Measurements from ENCODE around the gene PHF21B. TPM values are rescaled to one million over a fixed set of nuclear protein-coding genes. Genes with fewer than 3 reads are reported as not detected.

The PHF21B gene
- total and polyA plus RNA-seq, 2 experiments from 2014 or later, result 20.6 to 149 TPM

DNA sequence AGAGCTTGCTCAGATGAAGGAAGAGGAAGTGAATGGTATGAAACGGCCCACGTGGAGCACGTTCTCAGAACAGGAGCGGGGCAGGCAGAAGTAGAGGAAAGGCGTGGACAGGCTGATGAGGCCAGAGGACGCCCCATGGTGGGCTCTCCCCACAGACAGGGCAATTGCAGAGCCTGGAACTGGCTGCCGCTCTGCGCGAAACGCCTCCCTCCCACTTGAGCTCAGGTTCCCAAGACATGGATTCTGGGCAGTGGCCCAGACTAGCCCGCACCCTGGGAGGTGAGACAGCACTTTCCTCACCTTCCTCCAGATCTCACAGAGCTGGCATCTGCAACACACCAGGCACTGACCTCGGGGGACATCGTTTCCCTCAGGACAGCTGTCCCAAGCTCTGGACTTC lies 117.6 kb downstream of the PHF21B start (continued):
- TF ChIP-seq, protein P1, sequence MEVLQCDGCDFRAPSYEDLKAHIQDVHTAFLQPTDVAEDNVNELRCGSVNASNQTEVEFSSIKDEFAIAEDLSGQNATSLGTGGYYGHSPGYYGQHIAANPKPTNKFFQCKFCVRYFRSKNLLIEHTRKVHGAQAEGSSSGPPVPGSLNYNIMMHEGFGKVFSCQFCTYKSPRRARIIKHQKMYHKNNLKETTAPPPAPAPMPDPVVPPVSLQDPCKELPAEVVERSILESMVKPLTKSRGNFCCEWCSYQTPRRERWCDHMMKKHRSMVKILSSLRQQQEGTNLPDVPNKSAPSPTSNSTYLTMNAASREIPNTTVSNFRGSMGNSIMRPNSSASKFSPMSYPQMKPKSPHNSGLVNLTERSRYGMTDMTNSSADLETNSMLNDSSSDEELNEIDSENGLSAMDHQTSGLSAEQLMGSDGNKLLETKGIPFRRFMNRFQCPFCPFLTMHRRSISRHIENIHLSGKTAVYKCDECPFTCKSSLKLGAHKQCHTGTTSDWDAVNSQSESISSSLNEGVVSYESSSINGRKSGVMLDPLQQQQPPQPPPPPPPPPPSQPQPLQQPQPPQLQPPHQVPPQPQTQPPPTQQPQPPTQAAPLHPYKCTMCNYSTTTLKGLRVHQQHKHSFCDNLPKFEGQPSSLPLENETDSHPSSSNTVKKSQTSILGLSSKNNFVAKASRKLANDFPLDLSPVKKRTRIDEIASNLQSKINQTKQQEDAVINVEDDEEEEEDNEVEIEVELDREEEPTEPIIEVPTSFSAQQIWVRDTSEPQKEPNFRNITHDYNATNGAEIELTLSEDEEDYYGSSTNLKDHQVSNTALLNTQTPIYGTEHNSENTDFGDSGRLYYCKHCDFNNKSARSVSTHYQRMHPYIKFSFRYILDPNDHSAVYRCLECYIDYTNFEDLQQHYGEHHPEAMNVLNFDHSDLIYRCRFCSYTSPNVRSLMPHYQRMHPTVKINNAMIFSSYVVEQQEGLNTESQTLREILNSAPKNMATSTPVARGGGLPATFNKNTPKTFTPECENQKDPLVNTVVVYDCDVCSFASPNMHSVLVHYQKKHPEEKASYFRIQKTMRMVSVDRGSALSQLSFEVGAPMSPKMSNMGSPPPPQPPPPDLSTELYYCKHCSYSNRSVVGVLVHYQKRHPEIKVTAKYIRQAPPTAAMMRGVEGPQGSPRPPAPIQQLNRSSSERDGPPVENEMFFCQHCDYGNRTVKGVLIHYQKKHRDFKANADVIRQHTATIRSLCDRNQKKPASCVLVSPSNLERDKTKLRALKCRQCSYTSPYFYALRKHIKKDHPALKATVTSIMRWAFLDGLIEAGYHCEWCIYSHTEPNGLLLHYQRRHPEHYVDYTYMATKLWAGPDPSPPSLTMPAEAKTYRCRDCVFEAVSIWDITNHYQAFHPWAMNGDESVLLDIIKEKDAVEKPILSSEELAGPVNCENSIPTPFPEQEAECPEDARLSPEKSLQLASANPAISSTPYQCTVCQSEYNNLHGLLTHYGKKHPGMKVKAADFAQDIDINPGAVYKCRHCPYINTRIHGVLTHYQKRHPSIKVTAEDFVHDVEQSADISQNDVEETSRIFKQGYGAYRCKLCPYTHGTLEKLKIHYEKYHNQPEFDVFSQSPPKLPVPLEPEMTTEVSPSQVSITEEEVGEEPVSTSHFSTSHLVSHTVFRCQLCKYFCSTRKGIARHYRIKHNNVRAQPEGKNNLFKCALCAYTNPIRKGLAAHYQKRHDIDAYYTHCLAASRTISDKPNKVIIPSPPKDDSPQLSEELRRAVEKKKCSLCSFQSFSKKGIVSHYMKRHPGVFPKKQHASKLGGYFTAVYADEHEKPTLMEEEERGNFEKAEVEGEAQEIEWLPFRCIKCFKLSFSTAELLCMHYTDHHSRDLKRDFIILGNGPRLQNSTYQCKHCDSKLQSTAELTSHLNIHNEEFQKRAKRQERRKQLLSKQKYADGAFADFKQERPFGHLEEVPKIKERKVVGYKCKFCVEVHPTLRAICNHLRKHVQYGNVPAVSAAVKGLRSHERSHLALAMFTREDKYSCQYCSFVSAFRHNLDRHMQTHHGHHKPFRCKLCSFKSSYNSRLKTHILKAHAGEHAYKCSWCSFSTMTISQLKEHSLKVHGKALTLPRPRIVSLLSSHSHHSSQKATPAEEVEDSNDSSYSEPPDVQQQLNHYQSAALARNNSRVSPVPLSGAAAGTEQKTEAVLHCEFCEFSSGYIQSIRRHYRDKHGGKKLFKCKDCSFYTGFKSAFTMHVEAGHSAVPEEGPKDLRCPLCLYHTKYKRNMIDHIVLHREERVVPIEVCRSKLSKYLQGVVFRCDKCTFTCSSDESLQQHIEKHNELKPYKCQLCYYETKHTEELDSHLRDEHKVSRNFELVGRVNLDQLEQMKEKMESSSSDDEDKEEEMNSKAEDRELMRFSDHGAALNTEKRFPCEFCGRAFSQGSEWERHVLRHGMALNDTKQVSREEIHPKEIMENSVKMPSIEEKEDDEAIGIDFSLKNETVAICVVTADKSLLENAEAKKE (CRISPR knock-in tag; IDR thresholded peaks at IDR 0.05), result no peak
- TF ChIP-seq ETS1 (IDR thresholded peaks at IDR 0.05) (no peak), POLR2AphosphoS5 (IDR thresholded peaks at IDR 0.05; ENCODE audit: low read depth) (no peak), CREB1 (CRISPR knock-in tag; IDR thresholded peaks at IDR 0.05; ENCODE audit: low read depth) (no peak)

DNA sequence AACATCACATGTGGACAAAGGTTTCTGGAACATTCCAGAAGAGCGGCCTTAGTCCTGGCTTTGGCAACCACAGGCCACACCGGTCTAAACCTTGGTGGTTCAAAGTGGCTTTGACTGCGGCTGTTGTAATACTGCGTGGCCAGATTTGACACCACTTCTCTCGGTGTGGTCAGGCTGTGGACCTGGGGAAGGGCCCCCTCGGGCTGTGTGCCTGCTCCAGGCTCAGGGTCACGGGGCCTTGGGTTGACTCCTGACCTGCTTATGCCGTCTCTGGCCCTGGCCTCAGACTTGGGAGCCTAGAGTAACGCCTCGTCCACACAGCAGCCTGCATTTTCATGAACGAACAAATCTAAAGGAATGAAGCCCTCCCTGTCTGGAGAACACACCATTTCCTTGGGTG lies 118.0 kb downstream of the PHF21B start:
- no peaks in the 10 kb centered on the region for H3K9me2 ChIP-seq (ENCODE audit: insufficient read depth)
- DNase-seq (ENCODE audit: low spot score), result no peak
- TF ChIP-seq NANOG (IDR thresholded peaks at IDR 0.05; ENCODE audit: borderline replicate concordance) (no peak), ETS1 (IDR thresholded peaks at IDR 0.05) (no peak), POLR2AphosphoS5 (IDR thresholded peaks at IDR 0.05; ENCODE audit: low read depth) (no peak), EZH2 (IDR thresholded peaks at IDR 0.05; ENCODE audit: low read depth, unreplicated experiment) (no peak), ZNF331 (CRISPR knock-in tag; IDR thresholded peaks at IDR 0.05; ENCODE audit: low read depth) (no peak), CREB1 (CRISPR knock-in tag; IDR thresholded peaks at IDR 0.05; ENCODE audit: low read depth) (no peak)
- TF ChIP-seq, protein P1 (CRISPR knock-in tag; IDR thresholded peaks at IDR 0.05), result no peak

More for the DNA sequence above, 118.0 kb downstream of the PHF21B start:
- Mint-ChIP-seq H3K27ac (no peak overlapping the region), H3K36me3 (ENCODE audit: low read depth) (peaks cover 23% of the 10 kb centered on the region), H3K9me3 (no peaks in the 10 kb centered on the region), H3K27me3 (ENCODE audit: insufficient read depth, low read depth, poor library complexity) (peaks cover 14% of the 10 kb centered on the region), H3K4me1 (peaks cover 15% of the 10 kb centered on the region), H3K4me3 (no peak overlapping the region)
- no peak overlapping the region for H3K27ac ChIP-seq (ENCODE audit: low read depth)
- no peak for ATAC-seq
- H3K4me3 ChIP-seq, result no peak overlapping the region
- H3F3A ChIP-seq (replicated peaks; ENCODE audit: low read depth), result peaks cover 6% of the 10 kb centered on the region; the same call in 1 of the 2 replicates
- no peaks in the 10 kb centered on the region; the same call in none of the 2 replicates for H4K20me1 ChIP-seq (replicated peaks; ENCODE audit: insufficient read depth)
- no peaks in the 10 kb centered on the region for H3K27me3 ChIP-seq (ENCODE audit: insufficient read depth)
- no peak overlapping the region for H2AFZ ChIP-seq
- H3K79me2 ChIP-seq (replicated peaks; ENCODE audit: insufficient read depth), result no peaks in the 10 kb centered on the region
- no peaks in the 10 kb centered on the region for H3K36me3 ChIP-seq (ENCODE audit: insufficient read depth)
- no peak overlapping the region for H3K4me2 ChIP-seq
- peaks cover 6% of the 10 kb centered on the region for H3K4me1 ChIP-seq (ENCODE audit: insufficient read depth)
